BE2C (cell line): ENCODE results near the gene GTF2IRD1. TPM values are rescaled to one million over a fixed set of nuclear protein-coding genes. Genes with fewer than 3 reads are reported as not detected.

Source experiments
- DNase-seq: peaks from one replicate; pipeline ENCODE4 v3.0.0-alpha.2; 2020
- H3K27me3 ChIP-seq: fragments of 250-450 bp; sonication (Bioruptor Pico); 2 replicates; pipeline ENCODE4 v1.5.1; 2020; ENCODE audit warnings: mild to moderate bottlenecking
- H3K36me3 ChIP-seq: fragments of 250-450 bp; sonication (Bioruptor Pico); 2 replicates; pipeline ENCODE4 v1.5.1; 2020; ENCODE audit warnings: mild to moderate bottlenecking
- H3K4me1 ChIP-seq: fragments of 250-450 bp; sonication (Bioruptor Pico); 2 replicates; pipeline ENCODE4 v1.5.1; 2020
- H3K4me3 ChIP-seq: 2 replicates; pipeline ENCODE4 v1.5.1; 2011; ENCODE audit warnings: low read depth, low read length
- H3K9me3 ChIP-seq: fragments of 250-450 bp; sonication (Bioruptor Pico); 2 replicates; pipeline ENCODE4 v1.5.1; 2020
- polyA plus RNA-seq: library from polyadenylated mRNA; unstranded; fragments of >200 nt; gene quantifications from one replicate; pipeline ENCODE4 v1.2.1, GENCODE V29; 2012; ENCODE audit warnings: low read depth, missing spikeins; ENCODE audit not compliant: insufficient read length, insufficient read depth
- TF ChIP-seq, protein P1 (sequence below): IDR thresholded peaks from 2 replicates; pipeline ENCODE4 v1.5.1; 2012; ENCODE audit warnings: mild to moderate bottlenecking, low read depth, low read length

Gene GTF2IRD1, protein sequence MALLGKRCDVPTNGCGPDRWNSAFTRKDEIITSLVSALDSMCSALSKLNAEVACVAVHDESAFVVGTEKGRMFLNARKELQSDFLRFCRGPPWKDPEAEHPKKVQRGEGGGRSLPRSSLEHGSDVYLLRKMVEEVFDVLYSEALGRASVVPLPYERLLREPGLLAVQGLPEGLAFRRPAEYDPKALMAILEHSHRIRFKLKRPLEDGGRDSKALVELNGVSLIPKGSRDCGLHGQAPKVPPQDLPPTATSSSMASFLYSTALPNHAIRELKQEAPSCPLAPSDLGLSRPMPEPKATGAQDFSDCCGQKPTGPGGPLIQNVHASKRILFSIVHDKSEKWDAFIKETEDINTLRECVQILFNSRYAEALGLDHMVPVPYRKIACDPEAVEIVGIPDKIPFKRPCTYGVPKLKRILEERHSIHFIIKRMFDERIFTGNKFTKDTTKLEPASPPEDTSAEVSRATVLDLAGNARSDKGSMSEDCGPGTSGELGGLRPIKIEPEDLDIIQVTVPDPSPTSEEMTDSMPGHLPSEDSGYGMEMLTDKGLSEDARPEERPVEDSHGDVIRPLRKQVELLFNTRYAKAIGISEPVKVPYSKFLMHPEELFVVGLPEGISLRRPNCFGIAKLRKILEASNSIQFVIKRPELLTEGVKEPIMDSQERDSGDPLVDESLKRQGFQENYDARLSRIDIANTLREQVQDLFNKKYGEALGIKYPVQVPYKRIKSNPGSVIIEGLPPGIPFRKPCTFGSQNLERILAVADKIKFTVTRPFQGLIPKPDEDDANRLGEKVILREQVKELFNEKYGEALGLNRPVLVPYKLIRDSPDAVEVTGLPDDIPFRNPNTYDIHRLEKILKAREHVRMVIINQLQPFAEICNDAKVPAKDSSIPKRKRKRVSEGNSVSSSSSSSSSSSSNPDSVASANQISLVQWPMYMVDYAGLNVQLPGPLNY
- 48.5 TPM for polyA plus RNA-seq

DNA sequence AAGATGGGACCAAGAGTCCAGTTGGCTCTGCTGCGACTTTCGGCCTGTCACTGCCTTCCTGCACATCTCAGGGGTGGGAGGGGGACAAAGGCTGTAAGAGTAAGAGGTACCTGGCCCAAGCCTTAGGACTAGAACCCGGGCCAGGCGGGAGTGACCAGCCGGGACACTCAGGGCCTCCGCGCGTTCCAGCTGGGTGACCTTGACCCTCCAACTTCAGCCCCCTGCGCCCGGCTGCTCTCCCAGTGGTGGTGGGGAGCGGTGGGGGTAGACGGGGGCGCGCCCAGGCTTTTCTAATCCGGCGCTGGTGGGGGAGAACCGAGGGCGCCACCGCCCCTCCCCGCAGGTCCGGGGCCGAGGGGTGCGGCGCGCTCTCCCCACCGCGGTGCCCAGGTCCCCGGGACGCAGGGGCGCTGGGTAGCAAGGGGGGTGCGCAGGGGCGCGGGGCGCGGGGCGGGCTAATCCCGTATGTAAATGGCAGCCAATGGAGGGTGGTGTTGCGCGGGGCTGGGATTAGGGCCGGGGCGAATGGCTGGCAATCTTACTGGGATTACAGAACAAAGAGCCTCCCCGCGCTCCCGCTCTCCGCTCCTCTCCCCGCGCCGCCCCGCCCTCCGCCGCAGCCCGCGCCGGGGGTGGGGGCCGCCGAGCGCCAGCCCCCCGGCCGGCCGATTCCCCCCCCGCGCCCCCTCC, at the start of gene GTF2IRD1:
Gene GTF2IRD1, plus strand, starts transcription at position 585 of the 690 bp plus-strand sequence. CDS start 54,175 bp downstream, outside the sequence.
- no peaks in the 10 kb centered on the region; the same call in 1 of the 2 replicates for H3K36me3 ChIP-seq
- TF ChIP-seq, protein P1, sequence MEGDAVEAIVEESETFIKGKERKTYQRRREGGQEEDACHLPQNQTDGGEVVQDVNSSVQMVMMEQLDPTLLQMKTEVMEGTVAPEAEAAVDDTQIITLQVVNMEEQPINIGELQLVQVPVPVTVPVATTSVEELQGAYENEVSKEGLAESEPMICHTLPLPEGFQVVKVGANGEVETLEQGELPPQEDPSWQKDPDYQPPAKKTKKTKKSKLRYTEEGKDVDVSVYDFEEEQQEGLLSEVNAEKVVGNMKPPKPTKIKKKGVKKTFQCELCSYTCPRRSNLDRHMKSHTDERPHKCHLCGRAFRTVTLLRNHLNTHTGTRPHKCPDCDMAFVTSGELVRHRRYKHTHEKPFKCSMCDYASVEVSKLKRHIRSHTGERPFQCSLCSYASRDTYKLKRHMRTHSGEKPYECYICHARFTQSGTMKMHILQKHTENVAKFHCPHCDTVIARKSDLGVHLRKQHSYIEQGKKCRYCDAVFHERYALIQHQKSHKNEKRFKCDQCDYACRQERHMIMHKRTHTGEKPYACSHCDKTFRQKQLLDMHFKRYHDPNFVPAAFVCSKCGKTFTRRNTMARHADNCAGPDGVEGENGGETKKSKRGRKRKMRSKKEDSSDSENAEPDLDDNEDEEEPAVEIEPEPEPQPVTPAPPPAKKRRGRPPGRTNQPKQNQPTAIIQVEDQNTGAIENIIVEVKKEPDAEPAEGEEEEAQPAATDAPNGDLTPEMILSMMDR: no peak
- DNase-seq: peak; percentile 78
- peak within 1 kb of the TSS; percentile 71 for H3K4me3 ChIP-seq
- no peaks in the 10 kb centered on the region for H3K9me3 ChIP-seq
- no peaks in the 10 kb centered on the region; the same call in 1 of the 2 replicates for H3K4me1 ChIP-seq
- no peaks in the 10 kb centered on the region for H3K27me3 ChIP-seq

DNA sequence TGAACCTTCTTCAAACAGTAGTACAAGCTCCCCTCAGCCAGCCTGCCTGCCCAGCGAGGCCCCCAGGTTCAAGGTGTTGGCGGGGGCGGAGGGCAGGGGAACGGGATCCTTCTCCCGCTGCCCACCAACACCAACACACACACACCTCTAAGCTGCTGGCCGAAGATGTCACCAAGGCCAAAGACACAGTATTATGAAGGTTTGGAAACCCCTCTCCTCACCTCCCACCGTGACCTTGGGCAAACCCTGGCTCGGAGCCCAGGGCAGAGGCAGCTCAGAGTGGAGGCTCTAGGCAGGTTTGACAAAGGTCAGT, 49.4 kb upstream of the GTF2IRD1 start:
- TF ChIP-seq, protein P1: no peak
- Histone ChIP-seq H3K4me3 (no peak overlapping the region), H3K27me3 (0 out of 2 replicates have a peak, but pooled peaks cover 2% of the 10 kb centered on the region), H3K36me3 (no peaks in the 10 kb centered on the region), H3K4me1 (no peaks in the 10 kb centered on the region), H3K9me3 (no peaks in the 10 kb centered on the region)
- no peak for DNase-seq

DNA sequence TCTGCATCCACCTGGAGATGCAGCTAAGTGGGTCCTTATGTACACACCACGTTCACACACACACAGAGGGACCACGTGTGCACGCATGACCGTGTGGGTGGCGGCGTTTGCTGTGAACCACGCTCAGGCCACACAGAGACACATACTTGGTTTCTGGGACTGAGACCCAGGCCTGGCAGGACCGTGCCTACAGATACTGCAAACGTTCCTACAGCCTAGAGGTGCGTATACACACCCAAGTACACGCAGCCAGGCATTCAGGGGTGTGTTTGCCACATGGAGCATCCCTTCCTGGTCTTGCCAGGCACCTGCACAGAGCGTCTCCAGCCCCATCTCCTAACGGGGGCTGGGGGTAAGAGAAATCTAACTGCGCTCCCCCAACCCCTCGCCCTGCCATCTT, 49.0 kb upstream of the GTF2IRD1 start:
- Histone ChIP-seq H3K4me1 (no peaks in the 10 kb centered on the region), H3K4me3 (no peak overlapping the region), H3K36me3 (no peaks in the 10 kb centered on the region), H3K9me3 (no peaks in the 10 kb centered on the region), H3K27me3 (0 out of 2 replicates have a peak, but pooled peaks cover 2% of the 10 kb centered on the region)
- TF ChIP-seq, protein P1: no peak
- DNase-seq: no peak

DNA sequence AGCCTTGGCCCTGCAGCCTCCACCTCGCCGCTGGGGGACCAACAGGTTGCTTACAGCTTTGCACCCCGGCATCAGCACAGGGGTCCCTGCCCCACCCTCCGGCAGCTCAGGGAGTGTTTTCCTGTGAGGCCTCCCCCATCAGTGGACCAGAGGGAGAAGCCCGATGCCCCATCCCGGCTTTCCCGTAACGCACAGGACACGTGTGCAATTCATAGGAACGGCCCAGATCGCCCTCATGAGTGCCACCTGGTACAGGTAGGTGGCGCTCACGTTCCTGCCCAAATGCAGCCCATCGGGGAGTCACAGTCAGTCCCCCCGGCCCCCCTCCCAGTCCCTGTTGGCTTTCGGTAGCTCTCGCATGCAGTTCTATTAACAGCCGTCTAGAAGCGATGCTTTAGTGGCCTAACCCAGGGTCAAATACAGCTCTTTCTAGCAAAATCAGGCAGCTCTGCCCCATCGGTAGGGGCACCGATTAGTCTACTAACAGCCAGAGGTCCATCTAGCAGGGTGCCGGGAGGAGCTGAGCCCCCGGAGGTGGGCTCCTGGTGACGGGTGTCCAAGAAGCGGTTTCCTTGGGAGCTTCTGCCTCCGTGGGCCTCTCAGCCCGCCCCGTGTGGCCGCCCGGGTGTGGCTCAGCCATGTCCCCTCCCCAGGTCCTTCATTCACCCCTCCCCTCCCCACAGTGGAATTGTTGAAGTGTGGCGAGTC, 48.4 kb upstream of the GTF2IRD1 start:
- Histone ChIP-seq H3K4me3 (no peak overlapping the region), H3K27me3 (0 out of 2 replicates have a peak, but pooled peaks cover 2% of the 10 kb centered on the region), H3K36me3 (no peaks in the 10 kb centered on the region), H3K4me1 (no peaks in the 10 kb centered on the region), H3K9me3 (no peaks in the 10 kb centered on the region)
- DNase-seq: peak; percentile 64
- TF ChIP-seq, protein P1: peak; percentile 79

DNA sequence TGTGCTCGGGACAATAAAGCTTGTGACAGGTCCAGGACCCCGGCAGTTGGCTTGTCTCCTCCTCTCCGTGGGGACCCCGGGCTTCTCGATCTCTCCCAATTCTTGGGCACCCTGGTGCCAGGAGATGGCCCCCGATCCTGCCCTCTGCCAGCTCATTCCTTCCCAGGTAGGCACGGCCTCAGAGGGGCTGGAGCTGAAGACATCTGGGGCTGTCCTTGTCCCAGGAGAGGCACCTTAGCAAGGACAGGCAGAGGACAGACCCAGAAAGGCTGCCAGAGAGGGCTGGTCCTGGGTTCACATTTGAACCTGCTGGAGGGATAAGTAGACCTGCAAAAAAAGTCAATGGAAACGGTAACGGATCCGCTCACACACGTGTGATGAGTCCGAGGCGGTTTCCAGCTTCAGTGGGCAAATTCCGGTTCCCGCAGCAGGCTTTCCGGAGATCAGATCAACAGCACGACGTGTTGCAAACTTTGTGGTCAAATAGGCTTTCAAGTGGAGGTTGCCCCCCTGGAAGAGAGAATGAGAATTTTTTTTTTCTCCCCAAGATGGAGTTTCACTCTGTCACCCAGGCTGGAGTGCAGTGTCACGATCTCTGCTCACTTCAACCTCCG, 47.7 kb upstream of the GTF2IRD1 start:
- DNase-seq: no peak
- Histone ChIP-seq H3K36me3 (no peaks in the 10 kb centered on the region), H3K9me3 (no peaks in the 10 kb centered on the region), H3K27me3 (0 out of 2 replicates have a peak, but pooled peaks cover 2% of the 10 kb centered on the region), H3K4me3 (no peak overlapping the region), H3K4me1 (no peaks in the 10 kb centered on the region)
- TF ChIP-seq, protein P1: no peak
